Activated B cell treated with CpG ODN at 0.5 μM for 24 hours (primary cell): ENCODE data around the gene LSM3. TPM values are rescaled to one million over a fixed set of nuclear protein-coding genes. Genes with fewer than 3 reads are reported as not detected.

Experiments used
- ATAC-seq: fragments of 200-7000 bp; cut with Tn5 transposase; one replicate; pipeline ENCODE4 v1.10.0; 2021; ENCODE audit warnings: low read depth, mild to moderate bottlenecking, moderate library complexity
- CTCF ChIA-PET: fragments of 350-600 bp; sonication (Branson Sonifier 250); formaldehyde crosslinking; loops from one replicate; lab custom pipeline; 2021; ENCODE audit warnings: antibody characterized with exemption; lab: Charles Lee
- POLR2A ChIA-PET: fragments of 350-600 bp; sonication (Branson Sonifier 250); formaldehyde crosslinking; loops from one replicate; lab custom pipeline; 2021; ENCODE audit warnings: antibody characterized with exemption; lab: Charles Lee
- DNase-seq: peaks from one replicate; pipeline ENCODE4 v3.0.0; 2022
- H3K27ac Mint-ChIP-seq: one replicate; pipeline ENCODE4 v1.8.0; 2020; ENCODE audit warnings: mixed read lengths
- H3K27me3 Mint-ChIP-seq: one replicate; pipeline ENCODE4 v1.8.0; 2021; ENCODE audit warnings: mixed read lengths
- H3K36me3 Mint-ChIP-seq: one replicate; pipeline ENCODE4 v1.8.0; 2021; ENCODE audit warnings: low read depth, mixed read lengths
- H3K4me1 Mint-ChIP-seq: one replicate; pipeline ENCODE4 v1.8.0; 2021; ENCODE audit warnings: mixed read lengths
- H3K4me3 Mint-ChIP-seq: one replicate; pipeline ENCODE4 v1.8.0; 2020; ENCODE audit warnings: mild to moderate bottlenecking, mixed read lengths
- H3K9me3 Mint-ChIP-seq: one replicate; pipeline ENCODE4 v1.8.0; 2020; ENCODE audit warnings: mixed read lengths
- intact Hi-C: fragments of 100-400 bp; cut with micrococcal nuclease; formaldehyde crosslinking; loops from one replicate; pipeline ENCODE4 v1.15.1; 2024
- total RNA-seq: library from RNA; stranded (reverse); gene quantifications from 2 replicates; pipeline ENCODE4 v1.2.3, GENCODE V29; 2022
- TF ChIP-seq, protein P1 (sequence below): fragments of 200-600 bp; IDR thresholded peaks from one replicate; pipeline ENCODE4 v1.8.0; 2022; ENCODE audit warnings: antibody characterized with exemption, mild to moderate bottlenecking

The LSM3 gene
- total RNA-seq, 1 donor from 2014 or later, result 12.9 TPM

GRCh38 chr3:14146381-14147065, 32.1 kb upstream of the LSM3 start:
- DNase-seq (no peak), ATAC-seq (no peak)
- H3K36me3 Mint-ChIP-seq, result peaks cover 67% of the 10 kb centered on the region
- H3K4me1 Mint-ChIP-seq, result peaks cover 20% of the 10 kb centered on the region
- H3K9me3 Mint-ChIP-seq, result no peaks in the 10 kb centered on the region
- POLR2A ChIA-PET, result interaction anchor here (1.1 kb wide), 1 partner anchor 32 kb away, joined by 4 read pairs; the partner anchor contains the start of genes LSM3 and XPC
- peak overlapping the region; percentile 65 for H3K27ac Mint-ChIP-seq
- H3K27me3 Mint-ChIP-seq, result no peaks in the 10 kb centered on the region
- intact Hi-C loops, result no loop called here
- no peak overlapping the region for H3K4me3 Mint-ChIP-seq
- CTCF ChIA-PET, result no interaction called here
- TF ChIP-seq, protein P1, sequence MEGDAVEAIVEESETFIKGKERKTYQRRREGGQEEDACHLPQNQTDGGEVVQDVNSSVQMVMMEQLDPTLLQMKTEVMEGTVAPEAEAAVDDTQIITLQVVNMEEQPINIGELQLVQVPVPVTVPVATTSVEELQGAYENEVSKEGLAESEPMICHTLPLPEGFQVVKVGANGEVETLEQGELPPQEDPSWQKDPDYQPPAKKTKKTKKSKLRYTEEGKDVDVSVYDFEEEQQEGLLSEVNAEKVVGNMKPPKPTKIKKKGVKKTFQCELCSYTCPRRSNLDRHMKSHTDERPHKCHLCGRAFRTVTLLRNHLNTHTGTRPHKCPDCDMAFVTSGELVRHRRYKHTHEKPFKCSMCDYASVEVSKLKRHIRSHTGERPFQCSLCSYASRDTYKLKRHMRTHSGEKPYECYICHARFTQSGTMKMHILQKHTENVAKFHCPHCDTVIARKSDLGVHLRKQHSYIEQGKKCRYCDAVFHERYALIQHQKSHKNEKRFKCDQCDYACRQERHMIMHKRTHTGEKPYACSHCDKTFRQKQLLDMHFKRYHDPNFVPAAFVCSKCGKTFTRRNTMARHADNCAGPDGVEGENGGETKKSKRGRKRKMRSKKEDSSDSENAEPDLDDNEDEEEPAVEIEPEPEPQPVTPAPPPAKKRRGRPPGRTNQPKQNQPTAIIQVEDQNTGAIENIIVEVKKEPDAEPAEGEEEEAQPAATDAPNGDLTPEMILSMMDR, result no peak

DNA sequence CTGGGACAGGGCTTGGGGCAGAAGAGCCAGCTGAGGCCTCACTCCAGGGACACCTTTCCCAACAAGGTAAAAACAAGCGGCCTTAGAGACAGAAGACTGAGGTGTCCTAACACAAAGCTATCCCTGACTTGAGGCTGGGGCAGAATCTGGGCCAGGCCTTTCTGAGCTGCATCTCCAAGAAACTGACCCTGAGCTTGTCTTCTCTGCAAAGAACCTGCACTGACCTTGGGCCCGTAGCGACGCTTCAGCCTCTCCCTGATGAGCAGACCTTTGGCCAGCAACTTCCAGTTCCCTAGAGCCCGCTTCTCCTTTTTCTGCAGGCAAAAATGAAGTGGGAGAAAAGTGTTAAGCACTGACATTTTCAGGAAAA, 31.6 kb upstream of the LSM3 start:
- no peak overlapping the region for H3K4me3 Mint-ChIP-seq
- CTCF ChIA-PET, result no interaction called here

DNA sequence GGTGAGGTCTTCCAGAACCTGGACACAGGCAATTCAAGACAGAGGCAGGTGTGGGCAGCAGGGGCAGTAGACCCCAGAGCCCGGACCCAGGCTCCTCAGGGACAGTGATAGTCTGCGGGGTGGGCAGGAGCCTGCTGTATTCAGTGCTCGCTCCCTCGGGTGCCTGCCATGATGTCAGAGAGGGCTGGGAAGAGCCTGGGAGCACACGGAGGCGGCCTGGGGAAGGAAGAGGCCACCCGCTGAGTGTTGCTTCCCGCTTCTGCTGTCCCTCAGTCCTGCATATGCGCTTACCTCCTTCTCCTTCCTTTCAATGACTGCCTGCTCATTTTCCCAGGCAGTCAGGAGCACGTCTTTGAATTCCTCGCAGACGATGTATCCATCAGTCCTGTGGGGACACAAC, 31.0 kb upstream of the LSM3 start:
- intact Hi-C loops, result no loop called here
- DNase-seq (no peak), ATAC-seq (no peak)
- ChIA-PET CTCF (no interaction called here), POLR2A (no interaction called here)
- Mint-ChIP-seq H3K4me3 (no peak overlapping the region), H3K9me3 (no peaks in the 10 kb centered on the region), H3K4me1 (peaks cover 20% of the 10 kb centered on the region), H3K27me3 (no peaks in the 10 kb centered on the region), H3K36me3 (peaks cover 66% of the 10 kb centered on the region), H3K27ac (no peak overlapping the region)
- TF ChIP-seq, protein P1, result no peak

More for the DNA sequence above, 31.6 kb upstream of the LSM3 start:
- Mint-ChIP-seq H3K27me3 (no peaks in the 10 kb centered on the region), H3K4me1 (peaks cover 20% of the 10 kb centered on the region), H3K9me3 (no peaks in the 10 kb centered on the region), H3K27ac (peak overlapping the region; percentile 65), H3K36me3 (peaks cover 66% of the 10 kb centered on the region)
- POLR2A ChIA-PET, result no interaction called here
- no peak for DNase-seq
- ATAC-seq, result no peak
- TF ChIP-seq, protein P1, result no peak
- intact Hi-C loops, result no loop called here

DNA sequence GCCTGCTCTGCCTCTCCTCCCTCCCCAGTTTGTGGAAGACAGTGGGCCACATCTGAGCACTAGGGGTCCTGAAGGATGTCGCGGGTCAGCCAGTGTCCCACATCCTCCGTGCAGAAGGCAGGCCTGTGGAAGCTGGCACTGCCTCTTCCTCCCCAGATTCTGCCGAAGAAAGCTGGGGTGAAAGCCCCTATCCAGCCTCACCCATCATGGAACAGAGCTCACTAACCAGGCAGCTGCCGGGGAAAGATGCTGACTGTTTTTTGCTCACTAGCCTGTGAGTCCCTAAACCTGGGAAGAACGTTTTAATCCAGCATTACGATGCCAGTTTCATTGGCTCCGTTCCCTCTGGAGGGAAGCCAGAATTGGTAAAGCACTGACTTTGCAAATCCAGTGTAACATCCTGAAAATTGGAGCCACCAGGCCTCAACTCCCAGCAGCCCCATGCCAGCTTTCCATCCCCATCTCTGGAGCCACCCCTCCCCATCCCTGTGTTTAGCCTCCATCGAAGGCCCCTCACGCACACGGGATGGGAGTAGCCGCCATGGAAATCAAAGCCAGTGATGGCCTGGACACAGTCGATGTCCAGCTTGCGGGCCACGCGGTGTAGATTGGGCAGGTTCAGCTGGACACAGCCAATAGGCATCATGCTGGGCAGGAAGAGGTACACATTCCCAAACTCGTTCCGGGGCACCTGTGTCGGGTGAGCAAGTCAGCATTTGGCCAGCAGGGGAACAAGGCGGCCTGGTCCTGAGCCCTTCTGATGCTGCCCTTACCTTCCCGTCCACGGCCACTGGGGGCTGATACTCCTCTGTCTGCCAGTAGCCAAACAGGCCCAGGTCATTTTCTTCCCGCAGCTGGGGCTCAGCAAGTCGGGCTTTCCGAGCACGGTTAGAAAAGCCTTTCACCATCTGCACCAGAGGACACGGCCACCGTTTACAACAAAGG, 30.3 kb upstream of the LSM3 start:
- TF ChIP-seq, protein P1, result no peak
- POLR2A ChIA-PET, result no interaction called here
- CTCF ChIA-PET, result no interaction called here
- Mint-ChIP-seq H3K9me3 (no peaks in the 10 kb centered on the region), H3K4me3 (no peak overlapping the region), H3K27me3 (no peaks in the 10 kb centered on the region), H3K36me3 (peaks cover 70% of the 10 kb centered on the region), H3K4me1 (peaks cover 17% of the 10 kb centered on the region), H3K27ac (no peak overlapping the region)
- no peak for DNase-seq
- intact Hi-C loops, result no loop called here
- no peak for ATAC-seq

DNA sequence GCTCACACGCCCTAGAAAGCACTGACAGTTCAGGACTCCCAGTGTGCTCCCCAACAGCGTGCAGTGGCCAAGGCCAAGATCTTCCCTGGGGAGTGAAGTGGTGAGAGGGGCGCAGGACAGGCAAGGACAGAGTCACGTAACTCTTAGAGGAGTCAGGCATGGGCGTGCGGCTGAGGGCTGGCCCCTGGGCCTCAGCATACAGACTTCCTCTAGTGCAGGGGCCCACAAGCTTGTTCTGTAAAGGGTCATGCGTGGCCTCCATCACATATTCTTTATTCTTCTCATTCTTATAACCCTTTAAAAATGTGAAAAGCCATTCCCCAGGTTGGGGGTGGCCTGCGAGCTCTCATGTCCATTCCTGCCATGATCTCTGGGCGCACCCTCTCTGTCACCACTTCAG, 28.5 kb upstream of the LSM3 start:
- H3K4me1 Mint-ChIP-seq, result peaks cover 4% of the 10 kb centered on the region
- intact Hi-C loops, result no loop called here
- no peaks in the 10 kb centered on the region for H3K27me3 Mint-ChIP-seq
- peaks cover 77% of the 10 kb centered on the region for H3K36me3 Mint-ChIP-seq
- ChIA-PET CTCF (no interaction called here), POLR2A (no interaction called here)
- H3K9me3 Mint-ChIP-seq, result no peaks in the 10 kb centered on the region
- TF ChIP-seq, protein P1, result no peak
- ATAC-seq (no peak), DNase-seq (no peak)
- H3K4me3 Mint-ChIP-seq, result no peak overlapping the region
- no peak overlapping the region for H3K27ac Mint-ChIP-seq
